ENCODE measurements around the gene TMEM248.

DNA sequence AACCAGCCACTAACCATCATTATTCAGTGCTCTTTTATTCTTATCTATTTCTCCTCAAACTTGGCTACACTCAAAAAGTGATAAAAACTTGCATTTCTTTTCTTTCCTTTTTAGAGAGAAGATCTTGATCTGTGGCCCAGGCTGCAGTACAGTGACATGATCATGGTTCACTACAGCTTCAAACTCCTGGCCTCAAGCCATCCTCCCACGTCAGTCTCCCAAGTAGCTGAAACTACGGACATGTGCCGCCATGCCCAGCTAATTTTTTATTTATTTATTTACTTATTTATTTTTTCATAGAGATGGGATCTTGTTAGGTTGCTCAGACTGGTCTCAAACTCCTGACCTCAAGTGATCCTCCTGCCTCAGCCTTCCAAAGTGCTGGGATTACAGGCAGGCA, 24.6 kb upstream of the TMEM248 start:
- TF ChIP-seq, protein P1, sequence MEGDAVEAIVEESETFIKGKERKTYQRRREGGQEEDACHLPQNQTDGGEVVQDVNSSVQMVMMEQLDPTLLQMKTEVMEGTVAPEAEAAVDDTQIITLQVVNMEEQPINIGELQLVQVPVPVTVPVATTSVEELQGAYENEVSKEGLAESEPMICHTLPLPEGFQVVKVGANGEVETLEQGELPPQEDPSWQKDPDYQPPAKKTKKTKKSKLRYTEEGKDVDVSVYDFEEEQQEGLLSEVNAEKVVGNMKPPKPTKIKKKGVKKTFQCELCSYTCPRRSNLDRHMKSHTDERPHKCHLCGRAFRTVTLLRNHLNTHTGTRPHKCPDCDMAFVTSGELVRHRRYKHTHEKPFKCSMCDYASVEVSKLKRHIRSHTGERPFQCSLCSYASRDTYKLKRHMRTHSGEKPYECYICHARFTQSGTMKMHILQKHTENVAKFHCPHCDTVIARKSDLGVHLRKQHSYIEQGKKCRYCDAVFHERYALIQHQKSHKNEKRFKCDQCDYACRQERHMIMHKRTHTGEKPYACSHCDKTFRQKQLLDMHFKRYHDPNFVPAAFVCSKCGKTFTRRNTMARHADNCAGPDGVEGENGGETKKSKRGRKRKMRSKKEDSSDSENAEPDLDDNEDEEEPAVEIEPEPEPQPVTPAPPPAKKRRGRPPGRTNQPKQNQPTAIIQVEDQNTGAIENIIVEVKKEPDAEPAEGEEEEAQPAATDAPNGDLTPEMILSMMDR (IDR thresholded peaks at IDR 0.05), result no peak
- no peak for TF ChIP-seq POLR2A (IDR thresholded peaks at IDR 0.05)

Data from lower leg skin (tissue), 3 donors.